Stimulated activated CD8-positive, alpha-beta memory T cell treated with anti-CD3 and anti-CD28 coated beads, Interleukin-4, amount 100 ng/mL, for 48 hours (primary cell): ENCODE measurements around the gene CACNG7.
"Not testable (repeated sequence)": the region's sequence is repeated elsewhere in the genome, so short reads cannot be mapped to it uniquely, and the experiment has no call there.

Source experiments
- DNase-seq: peaks from one replicate; pipeline ENCODE4 v3.0.0-alpha.2; 2020

The CACNG7 gene, protein sequence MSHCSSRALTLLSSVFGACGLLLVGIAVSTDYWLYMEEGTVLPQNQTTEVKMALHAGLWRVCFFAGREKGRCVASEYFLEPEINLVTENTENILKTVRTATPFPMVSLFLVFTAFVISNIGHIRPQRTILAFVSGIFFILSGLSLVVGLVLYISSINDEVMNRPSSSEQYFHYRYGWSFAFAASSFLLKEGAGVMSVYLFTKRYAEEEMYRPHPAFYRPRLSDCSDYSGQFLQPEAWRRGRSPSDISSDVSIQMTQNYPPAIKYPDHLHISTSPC

DNA sequence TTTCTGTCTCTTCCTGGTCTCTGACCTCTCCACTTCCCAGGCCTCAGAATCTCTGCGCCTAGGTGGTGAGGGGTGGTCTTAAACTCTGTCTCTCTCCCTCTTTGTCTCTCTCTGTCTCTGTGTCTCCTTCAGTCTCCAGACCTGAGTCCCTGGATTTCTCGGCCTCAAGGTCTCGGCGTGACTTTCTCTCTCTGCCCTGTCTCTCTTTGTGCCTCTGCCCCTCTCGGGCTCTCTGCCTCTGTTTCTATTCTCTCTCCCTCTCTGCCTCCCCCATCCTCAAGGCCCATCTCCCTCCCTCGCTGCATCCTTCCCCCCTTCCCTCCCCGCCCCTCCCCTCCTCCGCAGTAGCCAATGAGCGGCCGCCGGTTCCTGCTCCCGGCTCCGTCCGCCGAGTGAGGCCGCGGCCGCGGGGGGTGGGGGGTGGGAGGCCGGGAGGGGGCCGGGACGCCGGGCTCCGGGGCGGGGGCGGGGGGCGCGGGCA is at the start of gene CACNG7:
Gene CACNG7 (plus strand): TSS at position 344 of the 481 bp plus-strand sequence. CDS start 3,554 bp downstream, outside the sequence.
- no peak for DNase-seq

DNA sequence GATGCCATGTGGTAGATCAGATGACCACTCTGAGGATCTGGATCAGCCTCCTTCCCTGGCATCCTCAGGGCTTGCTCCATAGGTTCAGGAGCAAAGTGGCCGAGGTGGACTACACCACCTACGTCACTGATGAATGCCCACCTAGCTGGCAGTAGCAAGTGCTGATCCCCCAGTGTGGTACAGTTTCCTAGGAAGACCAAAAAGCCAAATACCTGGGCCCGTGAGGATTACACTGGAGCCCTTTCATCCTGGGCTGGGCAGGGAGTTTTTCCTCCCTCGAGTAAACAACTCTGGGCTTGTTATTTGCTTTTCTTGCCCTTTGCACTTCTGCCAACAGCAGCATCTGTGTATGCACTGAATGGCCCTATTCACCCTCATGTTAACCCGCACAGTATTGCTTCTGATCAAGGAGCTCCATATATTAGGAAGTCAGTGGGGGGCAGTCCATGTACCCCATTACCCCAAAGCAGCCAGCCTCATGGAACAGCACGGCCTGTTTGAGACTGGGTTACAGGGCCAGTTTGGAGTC is 44.7 kb upstream of the CACNG7 start:
- no peak for DNase-seq

DNA sequence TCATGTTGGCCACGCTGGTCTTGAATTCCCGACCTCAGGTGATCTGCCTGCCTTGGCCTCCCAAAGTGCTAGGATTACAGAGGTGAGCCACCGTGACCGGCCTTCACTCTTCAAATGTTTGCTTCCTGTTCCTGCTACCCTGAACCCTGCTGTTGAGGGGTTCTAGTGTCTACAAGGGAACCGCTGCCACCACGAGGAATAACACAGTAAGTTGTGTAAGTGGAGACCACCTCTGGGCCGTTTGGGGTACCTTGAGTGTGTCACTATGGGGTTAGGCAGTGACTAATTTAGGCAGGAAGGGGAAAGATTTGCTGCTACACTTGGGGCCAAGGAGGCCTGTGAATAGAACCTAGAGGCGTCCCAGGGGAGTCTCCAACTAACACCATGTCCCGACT is 43.6 kb upstream of the CACNG7 start:
- no peak for DNase-seq

DNA sequence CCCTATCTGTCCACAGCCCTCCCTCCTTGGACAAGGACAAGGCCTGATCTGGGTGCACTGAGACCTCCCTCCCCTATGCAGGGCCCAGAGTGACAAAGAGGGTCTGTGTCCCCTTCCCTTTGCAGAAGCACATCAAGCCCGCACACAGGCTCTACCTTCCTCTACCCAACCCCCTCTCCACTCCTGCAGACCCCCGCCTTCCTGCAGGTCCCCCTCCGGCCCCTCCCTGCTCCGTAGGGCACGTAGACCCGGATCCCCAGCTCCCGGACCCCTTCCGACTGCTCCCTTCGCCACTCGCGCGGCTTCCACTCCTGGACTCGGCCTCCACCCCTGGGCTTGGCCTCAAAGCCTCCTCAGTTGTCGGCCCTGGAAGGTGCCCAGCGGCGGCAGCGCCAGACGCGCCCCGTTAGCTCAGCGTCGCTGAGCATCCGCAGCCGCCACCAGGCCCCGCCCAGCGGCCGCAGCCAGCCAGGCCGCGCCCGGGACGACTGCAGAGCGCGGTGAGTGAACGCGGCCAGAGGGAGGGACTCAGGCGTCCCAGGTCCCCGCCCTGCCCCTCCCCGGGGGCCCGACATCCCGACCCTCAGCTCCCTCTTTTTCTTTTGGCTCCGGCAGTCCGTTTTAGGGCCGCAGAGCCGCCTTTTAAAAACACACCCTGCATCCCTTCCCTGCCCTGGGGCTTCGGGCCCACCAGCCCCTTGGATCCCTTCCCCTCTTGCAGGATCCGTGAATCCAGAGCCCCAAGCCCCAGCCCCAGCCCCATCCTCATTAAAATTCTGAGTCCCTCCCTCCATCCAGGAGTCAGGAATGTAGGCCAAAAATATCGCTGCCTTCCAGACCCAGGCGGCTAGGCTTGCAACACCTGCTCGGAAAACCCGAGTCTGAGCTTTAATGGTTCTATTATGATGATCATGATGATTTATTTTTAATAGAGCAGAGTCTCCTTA is 42.9 kb upstream of the CACNG7 start:
- DNase-seq: peak; percentile 76

DNA sequence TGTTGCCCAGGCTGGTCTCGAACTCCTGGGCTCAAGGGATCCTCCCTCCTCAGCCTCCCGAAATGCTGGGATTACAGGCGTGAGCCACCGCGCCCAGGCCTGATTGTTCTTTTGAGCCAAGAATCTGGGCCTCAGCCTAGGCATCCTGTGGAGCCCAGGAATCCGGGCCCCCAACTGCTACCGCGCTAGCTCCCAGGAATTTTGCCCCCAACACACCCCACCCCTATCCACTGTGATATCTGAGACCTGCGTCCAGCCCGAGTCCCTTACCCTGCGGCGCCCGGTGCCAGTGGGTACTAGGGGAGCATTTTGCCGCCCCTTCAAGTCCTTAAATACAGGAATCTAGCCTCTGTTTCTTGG is 42.2 kb upstream of the CACNG7 start:
- DNase-seq: no peak

DNA sequence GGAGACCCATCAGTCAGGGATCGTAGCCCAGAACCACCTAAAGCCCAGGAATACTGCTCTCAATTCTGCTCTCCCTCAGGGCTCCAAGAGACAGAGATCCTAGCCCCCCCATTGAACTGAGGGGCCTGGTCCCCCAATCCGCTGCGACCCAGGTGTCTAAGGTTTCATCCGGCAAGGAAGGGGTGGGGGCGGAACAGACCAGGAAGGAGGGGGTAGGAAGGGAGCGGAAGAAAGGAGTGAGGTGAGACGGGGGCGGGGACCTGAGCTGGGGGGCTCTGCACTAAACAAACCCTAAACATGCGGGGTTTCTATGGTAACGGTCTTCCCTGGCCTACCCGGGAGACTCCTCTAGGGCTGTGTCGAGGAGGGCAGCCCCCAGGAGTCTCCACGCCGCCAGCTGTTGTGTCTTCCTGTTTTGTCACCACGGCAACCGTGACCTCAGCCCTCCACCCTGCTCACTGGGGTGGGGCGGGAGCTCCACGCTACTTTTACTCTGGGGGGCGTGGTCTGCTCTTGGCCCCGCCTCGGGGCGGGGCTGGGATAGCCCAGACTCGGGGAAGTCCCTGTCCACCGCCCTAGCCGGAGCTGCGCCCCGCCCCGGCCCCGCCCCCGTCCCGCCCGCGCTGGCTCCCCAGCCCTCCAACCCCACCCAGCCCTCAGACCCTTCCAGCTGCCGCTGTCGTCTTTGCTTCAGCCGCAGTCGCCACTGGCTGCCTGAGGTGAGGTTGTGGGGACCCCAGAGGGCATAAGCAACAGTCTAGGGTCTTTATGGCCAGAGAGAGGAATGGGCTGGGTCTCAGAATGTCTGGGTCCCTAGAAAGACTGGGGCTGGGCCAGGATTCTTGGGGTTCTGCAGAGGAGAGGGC is 41.6 kb upstream of the CACNG7 start, which contains the start of gene MYADM:
Gene MYADM (plus strand): TSS at position 659 of the 866 bp plus-strand sequence. CDS start 5,647 bp downstream, outside the sequence.
- peak; percentile 99 for DNase-seq

DNA sequence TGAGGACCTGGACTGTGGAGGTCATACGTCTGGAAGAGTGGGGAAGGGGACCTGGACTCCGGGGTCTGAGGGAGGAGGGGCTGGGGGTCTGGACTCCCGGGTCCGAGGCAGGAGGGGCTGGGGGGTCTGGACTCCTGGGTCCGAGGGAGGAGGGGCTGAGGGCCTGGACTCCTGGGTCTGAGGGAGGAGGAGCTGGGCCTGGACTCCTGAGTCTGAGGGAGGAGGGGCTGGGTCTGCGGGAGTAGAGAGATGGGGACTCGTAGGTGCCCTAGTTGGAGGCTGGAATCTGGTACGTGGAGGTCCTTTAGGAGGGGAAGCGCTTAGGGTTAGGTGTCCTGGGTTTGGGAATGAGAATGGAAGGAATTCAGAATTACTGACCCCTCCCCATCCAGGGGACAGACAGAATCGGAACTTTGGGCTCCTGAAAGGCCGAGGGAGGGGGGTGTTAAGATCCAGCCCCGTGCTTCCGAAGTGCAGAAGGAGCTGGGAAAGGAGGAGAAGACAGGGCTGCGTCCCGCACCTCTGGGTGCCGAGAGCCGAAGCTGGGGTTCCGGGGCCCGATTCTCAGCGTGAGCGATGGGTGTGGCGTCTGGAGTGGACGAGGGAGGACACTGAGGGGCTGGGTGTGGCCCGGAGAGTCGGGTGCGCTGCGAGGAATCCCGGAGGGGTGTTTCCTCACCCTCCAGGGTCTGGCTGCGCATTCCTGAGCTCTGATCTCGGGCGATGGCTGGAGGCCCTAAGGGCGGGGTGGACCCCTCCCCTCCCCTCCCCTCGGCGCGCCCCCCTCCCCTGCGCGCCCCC is 40.8 kb upstream of the CACNG7 start:
- DNase-seq: peak; percentile 56

DNA sequence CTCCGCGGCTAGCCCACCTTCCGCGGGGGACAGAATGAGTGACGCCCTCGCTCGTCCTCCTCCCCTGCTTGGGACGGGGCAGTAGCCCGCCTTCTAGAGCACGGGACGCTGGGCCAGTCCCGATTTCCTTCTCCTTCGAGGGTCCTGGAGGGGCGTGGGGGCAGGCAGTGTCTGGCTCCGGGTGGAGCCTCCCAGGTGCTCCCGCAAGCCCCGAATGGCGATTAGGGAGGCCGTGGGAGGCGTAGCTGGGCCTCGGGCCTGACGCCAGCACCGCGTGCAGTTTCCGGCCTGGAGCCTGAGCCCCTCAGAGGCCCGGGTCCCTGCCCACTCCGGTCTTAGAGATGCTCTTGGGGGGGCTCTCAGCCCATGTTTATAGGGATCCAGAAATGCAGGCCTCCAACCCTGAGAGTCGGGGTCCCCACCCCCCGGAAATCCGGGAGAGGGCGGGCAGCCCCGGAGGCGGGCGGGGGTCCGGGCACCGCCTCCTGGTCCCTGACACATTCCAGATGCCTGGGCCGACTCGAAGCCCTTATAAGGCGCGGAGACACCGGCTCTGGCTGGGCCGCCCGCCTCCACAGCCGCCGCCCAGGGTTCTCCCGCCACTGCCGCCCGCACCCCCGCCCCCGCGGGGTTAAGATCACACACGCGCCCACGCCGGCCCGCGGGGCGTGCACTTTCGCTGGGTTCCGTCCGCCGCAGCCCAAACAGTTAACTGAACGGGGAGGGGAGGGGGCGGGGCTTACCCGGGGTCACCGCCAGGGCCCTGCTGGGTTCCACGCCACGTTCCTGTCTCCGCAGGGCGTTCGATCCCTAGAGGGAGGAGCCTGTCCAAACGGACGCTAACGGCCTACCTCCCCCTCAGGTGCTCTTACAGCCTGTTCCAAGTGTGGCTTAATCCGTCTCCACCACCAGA is 39.9 kb upstream of the CACNG7 start:
- DNase-seq: peak; percentile 89

DNA sequence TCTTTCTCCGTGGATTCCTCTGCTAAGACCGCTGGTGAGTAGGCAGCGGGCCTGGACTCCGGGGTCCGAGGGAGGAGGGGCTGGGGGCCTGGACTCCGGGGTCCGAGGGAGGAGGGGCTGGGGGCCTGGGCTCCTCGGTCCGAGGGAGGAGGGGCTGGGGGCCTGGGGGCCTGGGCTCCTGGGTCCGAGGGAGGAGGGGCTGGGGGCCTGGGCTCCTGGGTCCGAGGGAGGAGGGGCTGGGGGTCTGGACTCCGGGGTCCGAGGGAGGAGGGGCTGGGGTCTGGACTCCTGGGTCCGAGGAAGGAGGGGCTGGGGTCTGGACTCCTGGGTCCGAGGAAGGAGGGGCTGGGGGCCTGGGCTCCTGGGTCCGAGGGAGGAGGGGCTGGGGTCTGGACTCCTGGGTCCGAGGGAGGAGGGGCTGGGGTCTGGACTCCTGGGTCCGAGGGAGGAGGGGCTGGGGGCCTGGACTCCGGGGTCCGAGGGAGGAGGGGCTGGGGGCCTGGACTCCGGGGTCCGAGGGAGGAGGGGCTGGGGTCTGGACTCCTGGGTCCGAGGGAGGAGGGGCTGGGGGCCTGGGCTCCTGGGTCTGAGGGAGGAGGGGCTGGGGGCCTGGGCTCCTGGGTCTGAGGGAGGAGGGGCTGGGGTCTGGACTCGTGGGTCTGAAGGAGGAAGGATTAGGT is 39.1 kb upstream of the CACNG7 start:
- not testable (repeated sequence) for DNase-seq

DNA sequence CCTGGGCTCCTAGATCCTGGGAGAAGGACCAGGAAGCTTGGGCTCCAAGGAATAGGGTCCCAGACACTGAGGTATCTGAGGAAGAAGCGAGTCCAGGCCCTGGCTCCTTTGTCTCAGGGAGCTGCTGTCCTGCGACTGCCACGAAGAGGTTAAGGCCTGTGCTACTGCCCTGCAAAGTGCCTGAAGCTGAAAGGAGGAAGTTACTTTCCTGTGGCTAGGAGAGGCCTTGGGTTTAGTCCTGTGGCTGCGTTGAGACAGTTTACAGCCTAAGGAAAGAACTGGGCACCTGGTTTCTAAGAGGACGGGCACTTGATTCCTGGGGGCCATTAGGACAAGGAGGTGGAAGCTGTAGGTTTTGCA is 38.6 kb upstream of the CACNG7 start:
- DNase-seq: no peak

DNA sequence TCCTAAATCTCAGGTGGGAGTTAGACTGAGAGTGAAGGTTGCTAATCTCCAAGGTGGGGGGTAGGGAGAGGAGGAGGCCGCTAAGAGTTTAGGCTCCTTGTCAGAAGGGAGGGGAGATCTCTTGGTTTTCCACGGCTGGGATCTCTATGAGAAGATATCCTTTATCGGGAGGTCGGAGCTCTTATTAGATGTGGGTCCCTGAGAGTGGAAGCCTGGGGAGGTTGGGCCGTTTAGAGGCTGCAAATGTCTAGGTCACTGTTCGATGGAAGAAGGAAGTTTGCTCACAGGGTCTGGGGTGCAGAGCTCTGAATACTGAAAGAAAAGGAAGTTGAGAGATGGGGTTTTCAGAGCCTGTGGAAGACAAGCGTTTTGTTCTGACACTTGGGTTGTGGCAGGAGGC is 37.6 kb upstream of the CACNG7 start:
- DNase-seq: no peak

DNA sequence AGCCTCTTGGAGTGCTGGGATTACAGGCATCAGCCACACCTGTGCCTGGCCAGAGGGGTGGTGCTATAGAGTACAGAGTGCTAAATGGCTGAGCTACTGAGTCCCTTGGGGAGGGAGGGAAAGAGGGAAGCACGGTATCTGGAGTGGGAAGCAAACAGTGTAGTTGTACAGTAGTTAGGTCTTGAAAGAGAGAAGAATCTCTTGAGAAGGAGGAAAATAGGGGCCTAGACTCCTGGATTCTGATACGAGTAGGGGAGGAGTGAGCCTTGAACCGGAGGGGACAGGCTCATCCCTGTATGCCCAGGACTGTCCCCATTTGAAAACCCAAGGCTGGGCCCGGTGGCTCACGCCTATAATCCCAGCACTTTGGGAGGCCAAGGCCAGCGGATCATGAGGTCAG is 36.3 kb upstream of the CACNG7 start:
- no peak for DNase-seq

DNA sequence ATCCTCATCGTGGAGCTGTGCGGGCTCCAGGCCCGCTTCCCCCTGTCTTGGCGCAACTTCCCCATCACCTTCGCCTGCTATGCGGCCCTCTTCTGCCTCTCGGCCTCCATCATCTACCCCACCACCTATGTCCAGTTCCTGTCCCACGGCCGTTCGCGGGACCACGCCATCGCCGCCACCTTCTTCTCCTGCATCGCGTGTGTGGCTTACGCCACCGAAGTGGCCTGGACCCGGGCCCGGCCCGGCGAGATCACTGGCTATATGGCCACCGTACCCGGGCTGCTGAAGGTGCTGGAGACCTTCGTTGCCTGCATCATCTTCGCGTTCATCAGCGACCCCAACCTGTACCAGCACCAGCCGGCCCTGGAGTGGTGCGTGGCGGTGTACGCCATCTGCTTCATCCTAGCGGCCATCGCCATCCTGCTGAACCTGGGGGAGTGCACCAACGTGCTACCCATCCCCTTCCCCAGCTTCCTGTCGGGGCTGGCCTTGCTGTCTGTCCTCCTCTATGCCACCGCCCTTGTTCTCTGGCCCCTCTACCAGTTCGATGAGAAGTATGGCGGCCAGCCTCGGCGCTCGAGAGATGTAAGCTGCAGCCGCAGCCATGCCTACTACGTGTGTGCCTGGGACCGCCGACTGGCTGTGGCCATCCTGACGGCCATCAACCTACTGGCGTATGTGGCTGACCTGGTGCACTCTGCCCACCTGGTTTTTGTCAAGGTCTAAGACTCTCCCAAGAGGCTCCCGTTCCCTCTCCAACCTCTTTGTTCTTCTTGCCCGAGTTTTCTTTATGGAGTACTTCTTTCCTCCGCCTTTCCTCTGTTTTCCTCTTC is 35.1 kb upstream of the CACNG7 start:
- DNase-seq: no peak

DNA sequence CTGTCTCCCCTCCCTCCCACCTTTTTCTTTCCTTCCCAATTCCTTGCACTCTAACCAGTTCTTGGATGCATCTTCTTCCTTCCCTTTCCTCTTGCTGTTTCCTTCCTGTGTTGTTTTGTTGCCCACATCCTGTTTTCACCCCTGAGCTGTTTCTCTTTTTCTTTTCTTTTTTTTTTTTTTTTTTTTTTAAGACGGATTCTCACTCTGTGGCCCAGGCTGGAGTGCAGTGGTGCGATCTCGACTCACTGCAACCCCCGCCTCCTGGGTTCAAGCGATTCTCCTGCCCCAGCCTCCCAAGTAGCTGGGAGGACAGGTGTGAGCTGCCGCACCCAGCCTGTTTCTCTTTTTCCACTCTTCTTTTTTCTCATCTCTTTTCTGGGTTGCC is 34.5 kb upstream of the CACNG7 start:
- DNase-seq: no peak

DNA sequence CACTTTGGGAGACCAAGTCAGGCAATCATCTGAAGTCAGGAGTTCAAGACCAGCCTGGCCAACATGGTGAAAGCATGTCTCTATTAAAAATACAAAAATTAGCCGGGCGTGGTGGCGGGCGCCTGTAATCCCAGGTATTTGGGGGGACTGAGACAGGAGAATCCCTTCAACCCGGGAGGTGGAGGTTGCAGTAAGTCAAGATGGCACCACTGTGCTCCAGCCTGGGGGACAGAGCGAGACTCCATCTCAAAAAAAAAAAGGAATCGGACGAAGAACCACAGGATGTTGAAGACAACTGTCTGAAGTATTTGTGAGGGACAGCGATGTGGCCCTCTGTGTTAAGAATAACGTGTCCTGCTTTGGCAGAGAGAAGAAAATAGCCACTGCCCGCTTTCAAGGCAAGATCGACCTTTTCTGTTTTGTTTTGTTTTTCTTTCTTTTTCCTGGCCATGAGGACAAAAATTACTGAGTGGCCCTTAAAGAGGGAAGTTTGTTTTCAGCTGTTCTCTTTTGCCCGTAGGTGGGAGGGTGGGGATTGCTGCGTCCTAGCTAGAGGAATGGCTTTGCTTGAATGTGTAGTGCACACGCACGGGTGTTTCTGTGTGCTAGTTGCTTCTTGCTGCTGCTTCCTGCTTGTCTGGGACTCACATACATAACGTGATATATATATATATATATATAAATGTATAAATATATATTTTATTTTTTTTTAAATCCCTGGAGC is 33.3 kb upstream of the CACNG7 start:
- no peak for DNase-seq

DNA sequence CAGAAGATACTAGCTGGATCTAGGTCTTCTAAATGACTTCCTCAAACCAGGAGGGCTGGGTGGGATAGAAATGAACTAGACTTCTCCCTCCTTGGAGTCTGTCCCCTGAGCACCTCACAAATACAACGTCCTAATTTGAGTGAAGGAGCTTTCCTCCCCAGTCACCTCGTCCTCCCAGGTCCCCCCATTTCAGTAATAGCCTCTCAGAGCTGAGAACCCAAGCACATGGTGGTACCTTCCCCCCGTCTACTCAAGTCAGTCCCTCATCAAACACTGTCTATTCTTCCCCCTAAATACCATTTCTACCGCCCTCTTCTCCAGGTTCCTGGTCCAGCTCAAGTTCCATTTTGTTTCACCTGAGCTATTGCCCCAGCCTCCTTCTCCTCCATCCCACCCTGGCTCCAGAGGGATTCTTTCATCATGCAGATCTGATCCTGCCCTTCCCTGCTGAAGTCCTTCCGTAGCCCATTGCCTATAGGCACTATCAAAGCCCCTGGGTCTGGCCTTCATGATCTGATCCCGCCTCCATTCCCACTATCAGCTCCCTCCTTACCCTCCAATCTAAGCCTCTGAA is 32.3 kb upstream of the CACNG7 start:
- no peak for DNase-seq

DNA sequence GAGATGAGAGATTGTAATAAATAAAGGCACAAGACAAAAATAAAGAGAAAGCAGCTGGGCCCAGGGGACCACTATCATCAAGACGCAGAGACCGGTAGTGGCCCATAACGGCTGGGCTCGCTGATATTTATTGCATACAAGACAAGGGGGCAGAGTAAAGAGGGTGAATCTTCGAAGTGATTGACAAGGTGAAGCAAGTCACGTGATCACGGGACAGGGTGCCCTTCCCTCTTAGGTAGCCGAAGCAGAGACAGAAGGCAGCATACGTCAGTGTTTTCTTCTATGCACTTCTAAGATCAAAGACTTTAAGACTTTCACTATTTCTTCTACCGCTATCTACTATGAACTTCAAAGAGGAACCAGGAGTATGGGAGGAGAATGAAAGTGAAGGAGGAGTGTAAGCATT is 31.7 kb upstream of the CACNG7 start:
- DNase-seq: peak; percentile 40

DNA sequence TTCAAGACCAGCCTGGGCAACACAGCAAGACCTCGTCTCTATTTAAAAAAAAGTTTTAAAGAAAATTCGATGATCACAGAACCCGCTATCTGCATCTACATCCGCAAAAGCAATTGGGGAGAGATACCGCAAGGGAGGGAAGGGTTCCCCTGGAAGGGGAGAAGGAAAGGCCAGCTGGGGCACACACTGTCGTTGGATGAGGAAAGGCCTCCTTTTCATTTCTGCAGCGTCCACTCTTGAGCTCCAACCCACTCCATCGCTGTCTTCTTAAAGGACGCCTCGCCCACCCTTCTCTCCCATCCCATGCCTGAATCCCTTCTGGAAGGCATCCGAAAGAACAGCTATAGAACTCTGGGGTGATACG is 30.3 kb upstream of the CACNG7 start:
- no peak for DNase-seq
